WI38 (cell line): ENCODE results near the gene PHACTR3.

ENCODE experiments used
- H3K4me3 ChIP-seq: 2 replicates; pipeline ENCODE4 v1.5.1; 2011; ENCODE audit warnings: low read depth, mild to moderate bottlenecking, control low read depth, low read length
- TF ChIP-seq, protein P1 (sequence below): IDR thresholded peaks from 2 replicates; pipeline ENCODE4 v1.5.1; 2012; ENCODE audit warnings: low read depth, mild to moderate bottlenecking, control low read depth, low read length

Gene PHACTR3

DNA sequence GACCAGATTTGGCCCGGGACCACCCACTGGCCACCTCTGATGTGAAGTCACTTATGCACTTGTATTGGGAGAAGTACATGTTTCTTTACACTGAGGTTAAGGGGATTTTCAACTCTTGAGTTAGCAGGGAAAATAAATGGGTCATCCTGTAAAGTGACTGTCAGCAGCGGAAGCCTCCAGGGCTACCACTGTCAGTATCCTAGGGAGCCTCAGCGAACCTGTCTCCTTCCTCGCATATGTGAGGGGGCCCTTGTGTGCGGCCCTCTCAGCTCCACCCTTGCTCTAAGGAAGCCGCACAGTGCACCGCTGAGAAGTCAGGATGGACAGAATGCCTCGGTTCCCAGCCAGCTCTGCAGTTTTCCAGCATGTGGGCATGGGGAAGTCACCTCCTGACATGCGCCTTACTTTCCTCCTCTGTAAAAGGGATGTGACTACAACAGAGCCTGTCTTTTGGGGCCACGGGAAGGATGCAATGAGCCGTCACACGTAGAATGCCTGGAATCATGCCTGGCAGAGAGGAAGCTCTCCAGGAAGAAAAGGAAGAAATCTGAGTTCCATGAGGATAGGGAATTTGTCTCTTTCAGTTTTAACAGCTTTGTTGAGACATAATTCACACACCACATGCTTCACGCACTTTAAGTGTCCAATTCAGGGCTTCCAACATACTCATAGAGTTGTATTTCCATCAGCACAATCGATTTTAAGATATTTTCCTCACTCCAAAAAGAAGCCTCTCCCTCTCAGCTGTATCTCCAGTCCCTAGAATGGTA lies 213.7 kb downstream of the PHACTR3 start:
- no peak overlapping the region for H3K4me3 ChIP-seq
- TF ChIP-seq, protein P1, sequence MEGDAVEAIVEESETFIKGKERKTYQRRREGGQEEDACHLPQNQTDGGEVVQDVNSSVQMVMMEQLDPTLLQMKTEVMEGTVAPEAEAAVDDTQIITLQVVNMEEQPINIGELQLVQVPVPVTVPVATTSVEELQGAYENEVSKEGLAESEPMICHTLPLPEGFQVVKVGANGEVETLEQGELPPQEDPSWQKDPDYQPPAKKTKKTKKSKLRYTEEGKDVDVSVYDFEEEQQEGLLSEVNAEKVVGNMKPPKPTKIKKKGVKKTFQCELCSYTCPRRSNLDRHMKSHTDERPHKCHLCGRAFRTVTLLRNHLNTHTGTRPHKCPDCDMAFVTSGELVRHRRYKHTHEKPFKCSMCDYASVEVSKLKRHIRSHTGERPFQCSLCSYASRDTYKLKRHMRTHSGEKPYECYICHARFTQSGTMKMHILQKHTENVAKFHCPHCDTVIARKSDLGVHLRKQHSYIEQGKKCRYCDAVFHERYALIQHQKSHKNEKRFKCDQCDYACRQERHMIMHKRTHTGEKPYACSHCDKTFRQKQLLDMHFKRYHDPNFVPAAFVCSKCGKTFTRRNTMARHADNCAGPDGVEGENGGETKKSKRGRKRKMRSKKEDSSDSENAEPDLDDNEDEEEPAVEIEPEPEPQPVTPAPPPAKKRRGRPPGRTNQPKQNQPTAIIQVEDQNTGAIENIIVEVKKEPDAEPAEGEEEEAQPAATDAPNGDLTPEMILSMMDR, result no peak

DNA sequence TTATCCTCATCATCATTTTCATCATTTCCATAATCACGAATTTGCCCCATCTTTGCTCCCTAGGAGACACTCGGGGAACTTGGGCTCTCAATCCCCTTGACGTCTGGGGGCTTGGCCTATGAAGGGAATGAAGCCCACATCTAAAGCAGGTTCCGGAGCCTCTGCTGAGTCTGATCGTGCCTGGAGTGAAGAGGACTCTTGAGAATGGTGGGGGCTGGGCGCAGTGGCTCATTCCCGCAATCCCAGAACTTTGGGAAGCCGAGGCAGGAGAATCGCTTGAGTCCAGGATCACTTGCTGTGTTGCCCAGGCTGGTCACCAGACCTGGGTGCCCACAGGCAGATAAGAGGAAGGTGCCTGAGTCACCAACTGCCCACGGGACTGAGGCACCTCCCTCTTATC lies 214.6 kb downstream of the PHACTR3 start:
- TF ChIP-seq, protein P1, result no peak
- H3K4me3 ChIP-seq, result no peak overlapping the region

DNA sequence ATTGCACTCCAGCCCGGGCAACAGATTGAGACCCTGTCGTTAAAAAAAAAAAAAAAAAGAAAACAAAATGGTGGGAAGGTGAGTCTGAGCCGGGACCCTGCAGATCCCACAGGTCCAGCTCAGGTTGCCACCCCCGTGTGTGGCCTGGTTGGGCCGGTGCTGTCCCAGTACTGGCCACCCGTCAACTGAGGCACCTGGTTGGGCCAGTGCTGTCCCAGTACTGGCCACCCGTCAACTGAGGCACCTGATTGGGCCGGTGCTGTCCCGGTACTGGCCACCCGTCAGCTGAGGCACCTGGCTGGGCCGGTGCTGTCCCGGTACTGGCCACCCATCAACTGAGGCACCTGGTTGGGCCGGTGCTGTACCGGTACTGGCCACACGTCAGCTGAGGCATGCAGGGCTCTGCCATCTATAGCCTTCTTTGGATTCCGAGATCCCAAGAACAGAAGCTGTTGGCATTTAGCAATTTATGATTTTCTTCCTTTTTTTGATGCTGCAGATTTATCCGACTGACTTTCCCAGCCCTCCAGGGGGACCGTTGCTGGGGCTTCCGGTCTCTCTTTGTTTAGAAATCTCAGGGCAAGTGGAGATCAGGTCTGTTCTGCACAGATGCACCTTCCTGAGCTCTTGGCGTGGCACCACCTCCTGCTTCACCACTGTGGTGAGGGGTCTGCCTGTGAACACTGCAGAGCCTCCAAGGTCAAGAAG lies 215.3 kb downstream of the PHACTR3 start:
- TF ChIP-seq, protein P1, result no peak
- no peak overlapping the region for H3K4me3 ChIP-seq

DNA sequence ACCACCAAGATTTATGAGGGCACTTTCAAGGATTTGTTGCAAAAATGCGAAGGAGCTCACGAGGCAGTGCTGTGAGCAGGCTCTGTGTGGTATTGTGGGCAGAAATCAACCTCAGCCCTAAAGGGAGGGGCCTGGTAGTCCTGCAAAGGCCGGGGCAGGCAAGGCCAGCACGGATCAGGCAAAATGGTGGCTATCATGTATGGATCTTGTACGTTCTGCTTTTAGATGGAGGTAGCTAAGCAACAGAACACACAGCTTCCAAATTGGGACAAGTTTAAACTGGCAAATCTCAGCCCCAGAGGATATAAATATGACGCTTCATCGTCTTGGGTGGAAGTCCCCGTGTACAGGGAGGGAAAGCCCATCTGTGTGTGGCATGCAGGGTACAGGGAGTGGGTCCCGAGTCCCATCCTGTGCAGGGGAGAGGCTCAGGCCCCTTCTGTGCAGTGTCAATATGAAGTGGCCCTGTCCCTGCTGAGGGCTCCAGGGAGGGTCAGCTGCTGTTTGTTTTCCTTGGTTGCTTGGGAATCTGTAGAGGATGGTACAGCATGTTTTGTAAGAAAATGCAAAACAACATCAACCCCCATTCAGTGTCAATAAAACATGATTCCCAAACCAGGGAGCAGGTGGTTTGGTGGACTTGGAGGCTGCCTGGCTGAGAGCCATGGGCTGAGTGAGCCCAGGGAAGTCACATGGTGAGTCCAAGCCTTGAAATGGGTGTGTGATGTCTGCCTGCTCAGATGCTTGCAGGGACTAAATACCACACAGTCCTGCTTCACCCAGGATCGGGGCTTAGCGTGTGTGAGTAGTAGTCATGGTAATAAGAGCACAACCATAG lies 216.1 kb downstream of the PHACTR3 start:
- H3K4me3 ChIP-seq, result no peak overlapping the region
- TF ChIP-seq, protein P1, result no peak

DNA sequence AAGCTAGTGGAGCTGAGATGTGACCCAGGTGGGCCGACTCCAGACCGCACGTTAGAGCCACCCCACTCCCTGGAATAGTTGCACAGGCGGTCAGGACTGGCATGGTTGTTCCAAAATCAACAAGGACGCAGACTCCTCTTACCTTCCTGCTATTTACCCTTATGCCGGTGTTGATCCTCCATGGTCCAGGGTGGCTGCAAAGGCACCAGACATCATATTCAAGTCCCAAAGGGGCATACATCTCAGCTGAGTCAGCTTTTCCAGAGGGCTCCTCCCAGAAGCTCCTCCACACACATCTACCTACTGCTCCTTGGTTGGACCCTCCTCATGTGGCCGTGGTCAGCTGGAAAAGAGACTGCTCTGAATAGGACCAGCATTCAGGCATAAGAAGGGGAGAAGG lies 216.9 kb downstream of the PHACTR3 start:
- TF ChIP-seq, protein P1, result no peak
- H3K4me3 ChIP-seq, result no peak overlapping the region

DNA sequence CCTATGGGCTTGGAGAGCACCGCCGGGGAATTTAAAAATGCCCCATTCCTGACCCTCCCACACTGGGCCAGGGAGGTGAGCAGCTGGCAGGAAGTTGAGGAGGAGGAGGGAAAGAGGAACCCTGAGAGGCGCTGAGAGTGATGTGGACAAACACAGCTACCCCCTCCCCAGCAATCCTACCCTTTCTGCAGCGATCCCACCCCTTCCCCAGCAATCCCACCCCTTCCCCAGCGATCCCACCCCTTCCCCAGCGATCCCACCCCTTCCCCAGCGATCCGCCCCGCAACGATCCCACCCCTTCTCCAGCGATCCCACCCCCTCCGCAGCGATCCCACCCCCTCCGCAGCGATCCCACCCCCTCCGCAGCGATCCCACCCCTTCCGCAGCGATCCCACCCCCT lies 217.4 kb downstream of the PHACTR3 start:
- TF ChIP-seq, protein P1, result no peak
- no peak overlapping the region for H3K4me3 ChIP-seq
